GM19099 (cell line): ENCODE results near the gene CREBRF.
A peak's percentile ranks its signal among the peaks of the same experiment; 100 is the strongest.

ENCODE experiments used
- POLR2A ChIP-seq: IDR thresholded peaks from 3 replicates; pipeline ENCODE4 v1.6.1; 2011; ENCODE audit warnings: low read depth; ENCODE audit not compliant: insufficient read length; ENCODE audit errors: extremely low read depth

CREBRF gene

GRCh38 chr5:173108914-173109313 is 52.8 kb downstream of the CREBRF start:
- TF ChIP-seq POLR2A = no peak

GRCh38 chr5:173114536-173114935 is 58.4 kb downstream of the CREBRF start:
- no peak for TF ChIP-seq POLR2A

- no peak for TF ChIP-seq POLR2A
Observed at GRCh38 chr5:173119719-173120118, 63.6 kb downstream of the CREBRF start.

GRCh38 chr5:173123416-173123815 is 67.3 kb downstream of the CREBRF start:
- no peak for TF ChIP-seq POLR2A

GRCh38 chr5:173138707-173139106 is 82.6 kb downstream of the CREBRF start:
- TF ChIP-seq POLR2A = no peak

GRCh38 chr5:173139631-173140030 is 83.5 kb downstream of the CREBRF start:
- no peak for TF ChIP-seq POLR2A

- TF ChIP-seq POLR2A = no peak
Observed at GRCh38 chr5:173140769-173141168, 84.6 kb downstream of the CREBRF start.

GRCh38 chr5:173143567-173143966 is 87.4 kb downstream of the CREBRF start:
- TF ChIP-seq POLR2A = no peak

- TF ChIP-seq POLR2A = peak; percentile 73
Observed at GRCh38 chr5:173144200-173145176, 88.3 kb downstream of the CREBRF start, which contains the start of gene BNIP1. TSS of gene BNIP1 (plus strand) at chr5:173144531. CDS start at chr5:173144546, 15 bp downstream.

GRCh38 chr5:173148354-173148753 is 92.2 kb downstream of the CREBRF start:
- no peak for TF ChIP-seq POLR2A

- no peak for TF ChIP-seq POLR2A
Observed at GRCh38 chr5:173152547-173152946, 96.4 kb downstream of the CREBRF start.

- TF ChIP-seq POLR2A = no peak
Observed at GRCh38 chr5:173153842-173154241, 97.7 kb downstream of the CREBRF start.

GRCh38 chr5:173155912-173156311 is 99.8 kb downstream of the CREBRF start:
- no peak for TF ChIP-seq POLR2A

GRCh38 chr5:173158366-173158765 is 102.2 kb downstream of the CREBRF start:
- no peak for TF ChIP-seq POLR2A

- no peak for TF ChIP-seq POLR2A
Observed at GRCh38 chr5:173159256-173159655, 103.1 kb downstream of the CREBRF start.

GRCh38 chr5:173161148-173161547 is 105.0 kb downstream of the CREBRF start:
- no peak for TF ChIP-seq POLR2A

GRCh38 chr5:173163219-173163618 is 107.1 kb downstream of the CREBRF start:
- no peak for TF ChIP-seq POLR2A
